Transverse colon (tissue), 4 donors: ENCODE results near the gene PRDM5. TPM values are rescaled to one million over a fixed set of nuclear protein-coding genes. Genes with fewer than 3 reads are reported as not detected.

Source experiments
- DNase-seq: peaks from one replicate; pipeline ENCODE4 v3.0.0-alpha.2; 2019
- H3K27ac ChIP-seq, 4 donors: fragments of 200-600 bp; sonication (generic); 2 replicates each; pipeline ENCODE4 v1.5.1; 2016 to 2018; ENCODE audit warnings: inconsistent platforms in 4 of 4
- H3K27me3 ChIP-seq: fragments of 200-600 bp; sonication (generic); 2 replicates; pipeline ENCODE4 v1.5.1; 2017; ENCODE audit warnings: inconsistent platforms
- H3K36me3 ChIP-seq, 4 donors: fragments of 200-600 bp; sonication (generic); 2 replicates each; pipeline ENCODE4 v1.5.1; 2017 to 2019; ENCODE audit warnings: inconsistent platforms in 4 of 4
- H3K4me1 ChIP-seq, 4 donors: fragments of 200-600 bp; sonication (generic); 2 replicates each; pipeline ENCODE4 v1.5.1; 2017 to 2020; ENCODE audit warnings: inconsistent platforms in 4 of 4
- H3K4me3 ChIP-seq, 4 donors: fragments of 200-600 bp; sonication (generic); 1 replicate in 1 of 4; 2 replicates in 3 of 4; pipeline versions ENCODE4 v1.5.1 to v1.6.1; 2017 to 2019; ENCODE audit warnings: inconsistent platforms in 4 of 4
- H3K9me3 ChIP-seq, 2 donors: fragments of 200-600 bp; sonication (generic); 2 replicates each; pipeline ENCODE4 v1.5.1; 2017 to 2019; ENCODE audit warnings: inconsistent platforms in 2 of 2
- CTCF ChIP-seq, 5 experiments: fragments of 200-600 bp in 3 of 5; fragments of 450-650 bp in 2 of 5; sonication (generic) in 3 of 5; IDR thresholded peaks; 1 replicate in 2 of 5; 2 replicates in 3 of 5; pipeline ENCODE4 v1.5.1; 2016 to 2017; ENCODE audit warnings: antibody characterized with exemption in 5 of 5, inconsistent platforms in 3 of 5, mild to moderate bottlenecking in 2 of 5, moderate library complexity in 1 of 5
- EP300 ChIP-seq: sonication (generic); formaldehyde crosslinking; IDR thresholded peaks from one replicate; pipeline ENCODE4 v1.6.1; 2017; ENCODE audit warnings: antibody characterized with exemption, low read depth
- POLR2A ChIP-seq: fragments of 450-650 bp; IDR thresholded peaks from one replicate; pipeline ENCODE4 v1.6.1; 2016; ENCODE audit warnings: antibody characterized with exemption, mild to moderate bottlenecking, moderate library complexity
- POLR2AphosphoS5 ChIP-seq, 3 donors: sonication (generic); formaldehyde crosslinking; IDR thresholded peaks; one replicate each; pipeline ENCODE4 v1.6.1; 2016; ENCODE audit warnings: antibody characterized with exemption in 3 of 3
- WGBS, 2 donors: methylation state at CpG; one replicate each; pipeline ENCODE4 v1.1.5; 2018; ENCODE audit warnings: low coverage in 1 of 2; 5-methylcytosine and 5-hydroxymethylcytosine counted together
- in situ Hi-C, 4 donors: fragments of 200-750 bp; cut with MboI; loops; one replicate each; pipeline versions ENCODE4 v1.15.0 to v1.15.1; 2017; ENCODE audit warnings: low sequenced_read_pairs in 3 of 4, low pct_ligation_motif_present in 1 of 4, low pct_unique_long_range_greater_than_20kb in 1 of 4
- intact Hi-C: fragments of 100-400 bp; cut with DNase I; formaldehyde crosslinking; loops from one replicate; pipeline ENCODE4 v1.15.1; 2023; ENCODE audit warnings: low total_unique reads
- total RNA-seq, 4 donors: library from RNA; depleted of rRNA; stranded (reverse); fragments of >200 nt; gene quantifications; one replicate each; pipeline ENCODE4 v1.1.0, GENCODE V29; 2016

PRDM5 gene
- total RNA-seq, 4 donors from 2014 or later, result 3.8 to 7.9 (median 6.9) TPM

DNA sequence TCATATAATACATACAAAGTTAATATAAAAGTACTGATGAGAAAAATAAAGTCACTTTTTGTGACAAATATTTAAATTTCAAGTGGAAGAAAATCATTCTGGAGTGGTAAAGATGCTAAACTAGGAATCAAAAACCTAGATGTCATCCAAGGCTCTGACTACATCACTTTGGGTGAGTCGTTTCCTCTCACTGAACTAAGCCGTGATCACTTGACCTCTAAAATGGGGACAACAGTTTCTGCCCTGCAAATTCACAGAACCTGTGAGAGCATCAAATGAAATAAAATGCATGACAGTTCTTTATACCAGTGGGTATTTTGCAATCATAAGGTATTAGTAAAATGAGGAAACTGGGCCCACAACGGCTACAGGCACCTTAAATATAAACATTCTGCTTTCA lies 63.8 kb downstream of the PRDM5 start:
- H3K27me3 ChIP-seq, result no peaks in the 10 kb centered on the region
- no peak overlapping the region for H3K4me3 ChIP-seq
- no peak for TF ChIP-seq EP300
- TF ChIP-seq CTCF (IDR thresholded peaks at IDR 0.05), result no peak
- TF ChIP-seq POLR2AphosphoS5 (IDR thresholded peaks at IDR 0.05), result no peak
- TF ChIP-seq POLR2A, result no peak
- no peak overlapping the region for H3K27ac ChIP-seq
- H3K4me1 ChIP-seq, result peaks cover 0 to 4% (median 0%) of the 10 kb centered on the region in 4 donors
- intact Hi-C loops, result no loop called here
- H3K9me3 ChIP-seq, result no peaks in the 10 kb centered on the region
- H3K36me3 ChIP-seq, result no peaks in the 10 kb centered on the region
- WGBS, 2 donors, result 67 to 70% methylated on average over 3 of the region's 3 CpGs
- no peak for DNase-seq
- in situ Hi-C loops, result no loop called here

- Histone ChIP-seq H3K4me1 (no peaks in the 10 kb centered on the region), H3K4me3 (no peak overlapping the region), H3K27ac (no peak overlapping the region), H3K36me3 (no peaks in the 10 kb centered on the region), H3K9me3 (no peaks in the 10 kb centered on the region), H3K27me3 (no peaks in the 10 kb centered on the region)
- no peak for TF ChIP-seq POLR2AphosphoS5 (IDR thresholded peaks at IDR 0.05)
- no peak for TF ChIP-seq EP300
- no peak for TF ChIP-seq POLR2A
- no peak for TF ChIP-seq CTCF (IDR thresholded peaks at IDR 0.05)
- intact Hi-C loops (no loop called here), in situ Hi-C loops (no loop called here)
- DNase-seq, result no peak
- 66 to 80% methylated on average over 3 of the region's 3 CpGs for WGBS, 2 donors
Measured at GRCh38 chr4:120857312-120857711, 65.2 kb downstream of the PRDM5 start.

GRCh38 chr4:120856294-120856693 lies 66.2 kb downstream of the PRDM5 start:
- Histone ChIP-seq H3K27ac (no peak overlapping the region), H3K4me3 (no peak overlapping the region), H3K27me3 (no peaks in the 10 kb centered on the region), H3K36me3 (no peaks in the 10 kb centered on the region), H3K4me1 (no peaks in the 10 kb centered on the region), H3K9me3 (no peaks in the 10 kb centered on the region)
- WGBS, 2 donors, result 59 to 73% methylated on average over 2 of the region's 2 CpGs
- no peak for TF ChIP-seq EP300
- in situ Hi-C loops (no loop called here), intact Hi-C loops (no loop called here)
- DNase-seq, result no peak

GRCh38 chr4:120855307-120856001 lies 67.1 kb downstream of the PRDM5 start:
- DNase-seq, result no peak
- TF ChIP-seq CTCF (IDR thresholded peaks at IDR 0.05) (no peak), EP300 (no peak), POLR2AphosphoS5 (IDR thresholded peaks at IDR 0.05) (no peak), POLR2A (no peak)
- Histone ChIP-seq H3K36me3 (no peaks in the 10 kb centered on the region), H3K27me3 (no peaks in the 10 kb centered on the region), H3K4me1 (no peaks in the 10 kb centered on the region), H3K9me3 (no peaks in the 10 kb centered on the region), H3K27ac (no peak overlapping the region), H3K4me3 (no peak overlapping the region)
- intact Hi-C loops (no loop called here), in situ Hi-C loops (no loop called here)
- WGBS, 2 donors, result 63 to 96% methylated on average over 2 of the region's 2 CpGs
